Muscle of leg (tissue), 11 donors: Measurements from ENCODE around the gene SMARCD3. TPM values are rescaled to one million over a fixed set of nuclear protein-coding genes. Genes with fewer than 3 reads are reported as not detected.

ENCODE experiments used
- DNase-seq: peaks from one replicate; pipeline ENCODE4 v3.0.0; 2013
- H3K27ac ChIP-seq: one replicate; pipeline ENCODE4 v1.5.1; 2013; ENCODE audit warnings: mild to moderate bottlenecking, low read length, control low read depth
- H3K27me3 ChIP-seq: one replicate; pipeline ENCODE4 v1.6.1; 2013; ENCODE audit warnings: low read length; ENCODE audit not compliant: control insufficient read depth, insufficient read depth
- H3K36me3 ChIP-seq: one replicate; pipeline ENCODE4 v1.6.1; 2013; ENCODE audit warnings: low read length; ENCODE audit not compliant: control insufficient read depth, insufficient read depth
- H3K4me1 ChIP-seq: one replicate; pipeline ENCODE4 v1.6.1; 2013; ENCODE audit warnings: low read length; ENCODE audit not compliant: control insufficient read depth, insufficient read depth
- H3K4me3 ChIP-seq: one replicate; pipeline ENCODE4 v1.5.1; 2013; ENCODE audit warnings: low read length, control low read depth
- H3K9me3 ChIP-seq: replicated peaks from 2 replicates; pipeline ENCODE4 v1.6.1; 2013; ENCODE audit warnings: low read depth, low read length; ENCODE audit not compliant: control insufficient read depth
- WGBS: methylation state at CpG from one replicate; pipeline ENCODE4 v1.1.5; 2013; ENCODE audit warnings: missing lambda C conversion rate; ENCODE audit not compliant: insufficient coverage; 5-methylcytosine and 5-hydroxymethylcytosine counted together
- polyA plus RNA-seq, 8 donors: library from polyadenylated mRNA; unstranded; fragments of 120-200 nt; gene quantifications; one replicate each; pipeline versions ENCODE4 v1.2.1 to v1.2.3, GENCODE V29; 2013; ENCODE audit warnings: inconsistent platforms in 1 of 8, low replicate concordance in 1 of 8; ENCODE audit not compliant: insufficient read length in 8 of 8, insufficient read depth in 1 of 8
- total RNA-seq: library from RNA; stranded (reverse); fragments of 120-200 nt; gene quantifications from one replicate; pipeline ENCODE4 v1.2.4, GENCODE V29; 2013

The SMARCD3 gene
- total and polyA plus RNA-seq, 9 donors = 106 to 180 (median 137) TPM

- Histone ChIP-seq H3K36me3 (no peaks in the 10 kb centered on the region), H3K27ac (no peak overlapping the region), H3K27me3 (peaks cover 17% of the 10 kb centered on the region), H3K4me1 (peaks cover 18% of the 10 kb centered on the region), H3K9me3 (no peaks in the 10 kb centered on the region), H3K4me3 (no peak overlapping the region)
- DNase-seq = no peak
- WGBS = 80% methylated on average over 9 of the region's 9 CpGs
Observed at GRCh38 chr7:151274396-151274795, 25.9 kb upstream of the SMARCD3 start.

- Histone ChIP-seq H3K27ac (no peak overlapping the region), H3K36me3 (no peaks in the 10 kb centered on the region), H3K4me1 (peaks cover 18% of the 10 kb centered on the region), H3K4me3 (no peak overlapping the region), H3K9me3 (no peaks in the 10 kb centered on the region), H3K27me3 (peaks cover 12% of the 10 kb centered on the region)
- 73% methylated on average over 4 of the region's 9 CpGs for WGBS
- no peak for DNase-seq
Observed at GRCh38 chr7:151273651-151274390, 25.3 kb upstream of the SMARCD3 start.

- DNase-seq = no peak
- WGBS = 89% methylated on average over 4 of the region's 7 CpGs
- Histone ChIP-seq H3K27ac (no peak overlapping the region), H3K4me3 (no peak overlapping the region), H3K4me1 (peaks cover 18% of the 10 kb centered on the region), H3K36me3 (no peaks in the 10 kb centered on the region), H3K9me3 (no peaks in the 10 kb centered on the region), H3K27me3 (peaks cover 12% of the 10 kb centered on the region)
Observed at GRCh38 chr7:151272877-151273276, 24.4 kb upstream of the SMARCD3 start.

- Histone ChIP-seq H3K4me1 (peaks cover 15% of the 10 kb centered on the region), H3K4me3 (no peak overlapping the region), H3K27me3 (peaks cover 7% of the 10 kb centered on the region), H3K27ac (no peak overlapping the region), H3K36me3 (no peaks in the 10 kb centered on the region), H3K9me3 (no peaks in the 10 kb centered on the region)
- no peak for DNase-seq
- WGBS = 55% methylated on average over 8 of the region's 10 CpGs
Observed at GRCh38 chr7:151272405-151272804, 23.9 kb upstream of the SMARCD3 start.

GRCh38 chr7:151271699-151272355, 23.3 kb upstream of the SMARCD3 start:
- Histone ChIP-seq H3K27ac (no peak overlapping the region), H3K4me3 (no peak overlapping the region), H3K4me1 (peaks cover 11% of the 10 kb centered on the region), H3K36me3 (no peaks in the 10 kb centered on the region), H3K27me3 (peaks cover 4% of the 10 kb centered on the region), H3K9me3 (no peaks in the 10 kb centered on the region)
- 55% methylated on average over 7 of the region's 7 CpGs for WGBS
- DNase-seq = peak; percentile 63

- H3K27ac ChIP-seq = no peak overlapping the region
- no peaks in the 10 kb centered on the region for H3K36me3 ChIP-seq
- WGBS = 93% methylated on average over 10 of the region's 10 CpGs
- peaks cover 6% of the 10 kb centered on the region for H3K4me1 ChIP-seq
- no peaks in the 10 kb centered on the region for H3K9me3 ChIP-seq
- DNase-seq = no peak
- H3K4me3 ChIP-seq = no peak overlapping the region
- no peaks in the 10 kb centered on the region for H3K27me3 ChIP-seq
Observed at GRCh38 chr7:151269511-151269910, 21.0 kb upstream of the SMARCD3 start.

- WGBS = 82% methylated on average over 6 of the region's 9 CpGs
- Histone ChIP-seq H3K27ac (no peak overlapping the region), H3K4me1 (peaks cover 17% of the 10 kb centered on the region), H3K9me3 (no peaks in the 10 kb centered on the region), H3K36me3 (no peaks in the 10 kb centered on the region), H3K4me3 (no peak overlapping the region), H3K27me3 (peaks cover 15% of the 10 kb centered on the region)
- no peak for DNase-seq
Observed at GRCh38 chr7:151265351-151265931, 16.9 kb upstream of the SMARCD3 start.

GRCh38 chr7:151264615-151265014, 16.1 kb upstream of the SMARCD3 start:
- H3K4me1 ChIP-seq = peaks cover 17% of the 10 kb centered on the region
- no peaks in the 10 kb centered on the region for H3K36me3 ChIP-seq
- no peak overlapping the region for H3K4me3 ChIP-seq
- H3K27ac ChIP-seq = no peak overlapping the region
- WGBS = 89% methylated on average over 5 of the region's 5 CpGs
- DNase-seq = no peak
- H3K27me3 ChIP-seq = peaks cover 15% of the 10 kb centered on the region
- no peaks in the 10 kb centered on the region for H3K9me3 ChIP-seq

- 31% methylated on average over 8 of the region's 10 CpGs for WGBS
- Histone ChIP-seq H3K4me3 (no peak overlapping the region), H3K27me3 (peaks cover 26% of the 10 kb centered on the region), H3K9me3 (no peaks in the 10 kb centered on the region), H3K4me1 (peaks cover 22% of the 10 kb centered on the region), H3K36me3 (no peaks in the 10 kb centered on the region), H3K27ac (no peak overlapping the region)
- peak; percentile 72 for DNase-seq
Observed at GRCh38 chr7:151261529-151261928, 13.0 kb upstream of the SMARCD3 start.

GRCh38 chr7:151260883-151261282, 12.4 kb upstream of the SMARCD3 start:
- no peak overlapping the region for H3K4me3 ChIP-seq
- 84% methylated on average over 8 of the region's 8 CpGs for WGBS
- H3K4me1 ChIP-seq = peaks cover 25% of the 10 kb centered on the region
- H3K9me3 ChIP-seq = no peaks in the 10 kb centered on the region
- peaks cover 26% of the 10 kb centered on the region for H3K27me3 ChIP-seq
- DNase-seq = no peak
- H3K36me3 ChIP-seq = no peaks in the 10 kb centered on the region
- H3K27ac ChIP-seq = no peak overlapping the region
